LNCaP clone FGC (cell line): ENCODE data around the gene NKAPL.

Experiments
- DNase-seq: peaks from one replicate; pipeline ENCODE4 v3.0.0-alpha.2; 2011; ENCODE audit warnings: low read depth
- H3K4me3 ChIP-seq: 2 replicates; pipeline ENCODE4 v1.5.1; 2011; ENCODE audit warnings: mild to moderate bottlenecking, low read depth, low read length, control low read depth
- CTCF ChIP-seq: IDR thresholded peaks from 2 replicates; pipeline ENCODE4 v1.5.1; 2012; ENCODE audit warnings: mild to moderate bottlenecking; ENCODE audit not compliant: control insufficient read depth, insufficient read depth; ENCODE audit errors: extremely low read depth

NKAPL gene

GRCh38 chr6:28258877-28259777, at the start of gene NKAPL:
NKAPL (plus strand) TSS chr6:28259297; CDS start chr6:28259372, 75 bp downstream.
- no peak for TF ChIP-seq CTCF
- H3K4me3 ChIP-seq: no peak within 1 kb of the TSS
- DNase-seq: no peak

GRCh38 chr6:28209753-28210535, 49.2 kb upstream of the NKAPL start:
- DNase-seq: no peak
- TF ChIP-seq CTCF: no peak

GRCh38 chr6:28211840-28212509, 47.1 kb upstream of the NKAPL start:
- TF ChIP-seq CTCF: no peak
- DNase-seq: no peak
- peak overlapping the region; percentile 64 for H3K4me3 ChIP-seq

More at GRCh38 chr6:28209753-28210535, 49.2 kb upstream of the NKAPL start:
- no peak overlapping the region for H3K4me3 ChIP-seq

GRCh38 chr6:28212510-28213212, 46.4 kb upstream of the NKAPL start:
- peak; percentile 65 for TF ChIP-seq CTCF
- H3K4me3 ChIP-seq: peak overlapping the region; percentile 64
- DNase-seq: peak; percentile 79

GRCh38 chr6:28213213-28213523, 45.9 kb upstream of the NKAPL start:
- DNase-seq: no peak
- H3K4me3 ChIP-seq: peak overlapping the region; percentile 64
- no peak for TF ChIP-seq CTCF

GRCh38 chr6:28215425-28215824, 43.7 kb upstream of the NKAPL start:
- TF ChIP-seq CTCF: no peak
- H3K4me3 ChIP-seq: no peak overlapping the region
- no peak for DNase-seq
